Measurements from ENCODE around the gene PARD6B.

PARD6B gene

GRCh38 chr20:50788045-50788991 lies 56.9 kb downstream of the PARD6B start:
- H2AFZ ChIP-seq (ENCODE audit: low read depth, low read length) = no peak overlapping the region
- ATAC-seq (ENCODE audit: insufficient read depth, low read depth) (no peak), DNase-seq (no peak)
- no peak overlapping the region for H3K4me3 ChIP-seq (ENCODE audit: low read depth in 1 of 2, low read length in 2 of 2)
- no peaks in the 10 kb centered on the region for H3K79me2 ChIP-seq (ENCODE audit: insufficient read depth, low read length)
- TF ChIP-seq, protein P1, sequence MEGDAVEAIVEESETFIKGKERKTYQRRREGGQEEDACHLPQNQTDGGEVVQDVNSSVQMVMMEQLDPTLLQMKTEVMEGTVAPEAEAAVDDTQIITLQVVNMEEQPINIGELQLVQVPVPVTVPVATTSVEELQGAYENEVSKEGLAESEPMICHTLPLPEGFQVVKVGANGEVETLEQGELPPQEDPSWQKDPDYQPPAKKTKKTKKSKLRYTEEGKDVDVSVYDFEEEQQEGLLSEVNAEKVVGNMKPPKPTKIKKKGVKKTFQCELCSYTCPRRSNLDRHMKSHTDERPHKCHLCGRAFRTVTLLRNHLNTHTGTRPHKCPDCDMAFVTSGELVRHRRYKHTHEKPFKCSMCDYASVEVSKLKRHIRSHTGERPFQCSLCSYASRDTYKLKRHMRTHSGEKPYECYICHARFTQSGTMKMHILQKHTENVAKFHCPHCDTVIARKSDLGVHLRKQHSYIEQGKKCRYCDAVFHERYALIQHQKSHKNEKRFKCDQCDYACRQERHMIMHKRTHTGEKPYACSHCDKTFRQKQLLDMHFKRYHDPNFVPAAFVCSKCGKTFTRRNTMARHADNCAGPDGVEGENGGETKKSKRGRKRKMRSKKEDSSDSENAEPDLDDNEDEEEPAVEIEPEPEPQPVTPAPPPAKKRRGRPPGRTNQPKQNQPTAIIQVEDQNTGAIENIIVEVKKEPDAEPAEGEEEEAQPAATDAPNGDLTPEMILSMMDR (IDR thresholded peaks at IDR 0.05; ENCODE audit: borderline replicate concordance, extremely low read depth, low read length, poor library complexity, severe bottlenecking) = no peak
- no peak for TF ChIP-seq EZH2 (IDR thresholded peaks at IDR 0.05; ENCODE audit: borderline replicate concordance, low read depth, low read length, severe bottlenecking)
- H3K27me3 ChIP-seq (ENCODE audit: insufficient read depth, low read length, poor library complexity) = peaks cover 10% of the 10 kb centered on the region
- no peaks in the 10 kb centered on the region for H3K4me1 ChIP-seq (ENCODE audit: insufficient read depth, low read length)
- H4K20me1 ChIP-seq (ENCODE audit: insufficient read depth, low read length) = no peaks in the 10 kb centered on the region
- no peak overlapping the region for H3K9ac ChIP-seq (ENCODE audit: low read depth, low read length)
- H3K27ac ChIP-seq (ENCODE audit: low read length) = no peak overlapping the region
- no peak overlapping the region for H3K4me2 ChIP-seq (ENCODE audit: insufficient read depth, low read length)
- no peaks in the 10 kb centered on the region for H3K36me3 ChIP-seq (ENCODE audit: insufficient read depth, low read length)
- no peaks in the 10 kb centered on the region for H3K9me3 ChIP-seq (ENCODE audit: insufficient read depth, low read length, severe bottlenecking)

GRCh38 chr20:50789968-50790650 lies 58.7 kb downstream of the PARD6B start:
- no peak overlapping the region for H2AFZ ChIP-seq (ENCODE audit: low read depth, low read length)
- ATAC-seq (ENCODE audit: insufficient read depth, low read depth) = no peak

GRCh38 chr20:50790651-50791277 lies 59.4 kb downstream of the PARD6B start:
- no peak overlapping the region for H3K9ac ChIP-seq (ENCODE audit: low read depth, low read length)
- no peak overlapping the region for H2AFZ ChIP-seq (ENCODE audit: low read depth, low read length)
- no peaks in the 10 kb centered on the region for H3K9me3 ChIP-seq (ENCODE audit: insufficient read depth, low read length, severe bottlenecking)
- peak; percentile 37 for DNase-seq
- H3K27me3 ChIP-seq (ENCODE audit: insufficient read depth, low read length, poor library complexity) = peaks cover 15% of the 10 kb centered on the region
- no peak for TF ChIP-seq EZH2 (IDR thresholded peaks at IDR 0.05; ENCODE audit: borderline replicate concordance, low read depth, low read length, severe bottlenecking)
- TF ChIP-seq, protein P1 (IDR thresholded peaks at IDR 0.05; ENCODE audit: borderline replicate concordance, extremely low read depth, low read length, poor library complexity, severe bottlenecking) = peak; percentile 39
- H3K4me1 ChIP-seq (ENCODE audit: insufficient read depth, low read length) = peaks cover 10% of the 10 kb centered on the region
- H3K4me2 ChIP-seq (ENCODE audit: insufficient read depth, low read length) = no peak overlapping the region
- H3K36me3 ChIP-seq (ENCODE audit: insufficient read depth, low read length) = no peaks in the 10 kb centered on the region
- peak; percentile 63 for ATAC-seq (ENCODE audit: insufficient read depth, low read depth)
- no peaks in the 10 kb centered on the region for H3K79me2 ChIP-seq (ENCODE audit: insufficient read depth, low read length)
- H4K20me1 ChIP-seq (ENCODE audit: insufficient read depth, low read length) = no peaks in the 10 kb centered on the region; the same call in 1 of the 2 replicates
- no peak overlapping the region for H3K4me3 ChIP-seq (ENCODE audit: low read depth in 1 of 2, low read length in 2 of 2)
- no peak overlapping the region for H3K27ac ChIP-seq (ENCODE audit: low read length)

More at GRCh38 chr20:50789968-50790650, 58.7 kb downstream of the PARD6B start:
- H3K4me2 ChIP-seq (ENCODE audit: insufficient read depth, low read length) = no peak overlapping the region
- H3K27me3 ChIP-seq (ENCODE audit: insufficient read depth, low read length, poor library complexity) = peaks cover 8% of the 10 kb centered on the region
- no peak for TF ChIP-seq EZH2 (IDR thresholded peaks at IDR 0.05; ENCODE audit: borderline replicate concordance, low read depth, low read length, severe bottlenecking)
- TF ChIP-seq, protein P1 (IDR thresholded peaks at IDR 0.05; ENCODE audit: borderline replicate concordance, extremely low read depth, low read length, poor library complexity, severe bottlenecking) = no peak
- no peak overlapping the region for H3K9ac ChIP-seq (ENCODE audit: low read depth, low read length)
- H3K4me1 ChIP-seq (ENCODE audit: insufficient read depth, low read length) = peaks cover 8% of the 10 kb centered on the region
- no peaks in the 10 kb centered on the region for H3K79me2 ChIP-seq (ENCODE audit: insufficient read depth, low read length)
- no peaks in the 10 kb centered on the region; the same call in 1 of the 2 replicates for H4K20me1 ChIP-seq (ENCODE audit: insufficient read depth, low read length)
- H3K36me3 ChIP-seq (ENCODE audit: insufficient read depth, low read length) = no peaks in the 10 kb centered on the region
- no peak overlapping the region for H3K4me3 ChIP-seq (ENCODE audit: low read depth in 1 of 2, low read length in 2 of 2)
- no peaks in the 10 kb centered on the region for H3K9me3 ChIP-seq (ENCODE audit: insufficient read depth, low read length, severe bottlenecking)
- no peak overlapping the region for H3K27ac ChIP-seq (ENCODE audit: low read length)
- DNase-seq = no peak
